ENCODE results near the gene KARS1.

KARS1 gene

GRCh38 chr16:75621170-75621477 lies 26.3 kb downstream of the KARS1 start:
- no peak overlapping the region for H3K4me3 ChIP-seq (ENCODE audit: low read depth, low read length)
- peak; percentile 55 for TF ChIP-seq CTCF (IDR thresholded peaks at IDR 0.05; ENCODE audit: low read depth, low read length, missing control alignments)
- no peak for DNase-seq (ENCODE audit: low read depth)
- in situ Hi-C loops (cut with HindIII; ENCODE audit: low sequenced_read_pairs): no loop called here

- TF ChIP-seq CTCF (IDR thresholded peaks at IDR 0.05; ENCODE audit: low read depth, low read length, missing control alignments): no peak
- DNase-seq (ENCODE audit: low read depth): no peak
- H3K4me3 ChIP-seq (ENCODE audit: low read depth, low read length): no peak overlapping the region
- in situ Hi-C loops (cut with HindIII; ENCODE audit: low sequenced_read_pairs): no loop called here
Observed at GRCh38 chr16:75620326-75621169, 26.9 kb downstream of the KARS1 start.

- H3K4me3 ChIP-seq (ENCODE audit: low read depth, low read length): no peak overlapping the region
- DNase-seq (ENCODE audit: low read depth): no peak
- in situ Hi-C loops (cut with HindIII; ENCODE audit: low sequenced_read_pairs): no loop called here
- no peak for TF ChIP-seq CTCF (IDR thresholded peaks at IDR 0.05; ENCODE audit: low read depth, low read length, missing control alignments)
Observed at GRCh38 chr16:75618780-75619179, 28.7 kb downstream of the KARS1 start.

GRCh38 chr16:75617121-75617520 lies 30.3 kb downstream of the KARS1 start:
- in situ Hi-C loops (cut with HindIII; ENCODE audit: low sequenced_read_pairs): no loop called here
- no peak for DNase-seq (ENCODE audit: low read depth)
- no peak for TF ChIP-seq CTCF (IDR thresholded peaks at IDR 0.05; ENCODE audit: low read depth, low read length, missing control alignments)

DNA sequence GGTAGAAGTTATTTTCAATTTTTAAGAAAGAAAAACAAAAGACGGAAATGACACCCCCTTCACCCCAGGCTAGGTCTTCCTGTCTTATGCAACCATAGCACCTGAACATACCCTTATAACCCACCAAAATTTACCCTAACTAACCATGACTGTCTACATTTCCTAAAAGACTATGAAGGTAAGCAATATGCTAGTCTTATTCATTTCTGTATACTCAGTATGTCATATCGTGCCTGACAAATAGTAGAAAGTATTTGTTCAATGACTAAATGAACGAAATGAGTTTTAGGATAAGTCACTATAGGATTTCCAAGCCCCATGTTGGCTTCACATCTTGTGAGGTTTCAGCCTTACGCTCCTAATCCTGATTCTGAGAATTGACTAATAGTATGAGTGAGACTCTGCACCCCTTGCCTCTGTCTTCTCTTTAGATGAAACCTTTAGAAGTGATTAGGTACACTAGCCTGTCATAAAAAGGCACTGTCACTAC lies 30.9 kb downstream of the KARS1 start:
- TF ChIP-seq CTCF (IDR thresholded peaks at IDR 0.05; ENCODE audit: low read depth, low read length, missing control alignments): no peak
- DNase-seq (ENCODE audit: low read depth): no peak
- in situ Hi-C loops (cut with HindIII; ENCODE audit: low sequenced_read_pairs): no loop called here
- no peak overlapping the region for H3K4me3 ChIP-seq (ENCODE audit: low read depth, low read length)

More at GRCh38 chr16:75617121-75617520, 30.3 kb downstream of the KARS1 start:
- H3K4me3 ChIP-seq (ENCODE audit: low read depth, low read length): no peak overlapping the region

GRCh38 chr16:75615619-75616018 lies 31.8 kb downstream of the KARS1 start:
- DNase-seq (ENCODE audit: low read depth): no peak
- H3K4me3 ChIP-seq (ENCODE audit: low read depth, low read length): no peak overlapping the region
- TF ChIP-seq CTCF (IDR thresholded peaks at IDR 0.05; ENCODE audit: low read depth, low read length, missing control alignments): no peak
- in situ Hi-C loops (cut with HindIII; ENCODE audit: low sequenced_read_pairs): no loop called here
